ENCODE measurements around the gene ARID4B.
"Not testable (repeated sequence)": the region's sequence is repeated elsewhere in the genome, so short reads cannot be mapped to it uniquely, and the experiment has no call there.

Gene ARID4B

GRCh38 chr1:235297579-235297978, 30.4 kb downstream of the ARID4B start:
- no peak for DNase-seq

- no peak for DNase-seq
Measured at GRCh38 chr1:235296729-235297128, 31.2 kb downstream of the ARID4B start.

- DNase-seq: peak; percentile 31
Measured at GRCh38 chr1:235295902-235296350, 32.1 kb downstream of the ARID4B start.

- DNase-seq: no peak
Measured at GRCh38 chr1:235293322-235293942, 34.5 kb downstream of the ARID4B start.

GRCh38 chr1:235292790-235293189, 35.2 kb downstream of the ARID4B start:
- DNase-seq: no peak

- DNase-seq: no peak
Measured at GRCh38 chr1:235291599-235292091, 36.3 kb downstream of the ARID4B start.

- DNase-seq: no peak
Measured at GRCh38 chr1:235290740-235291502, 37.1 kb downstream of the ARID4B start.

- no peak for DNase-seq
Measured at GRCh38 chr1:235289859-235290739, 37.9 kb downstream of the ARID4B start.

GRCh38 chr1:235287208-235287882, 40.6 kb downstream of the ARID4B start:
- no peak for DNase-seq

GRCh38 chr1:235286667-235287066, 41.3 kb downstream of the ARID4B start:
- DNase-seq: no peak

- DNase-seq: no peak
Measured at GRCh38 chr1:235284231-235284769, 43.7 kb downstream of the ARID4B start.

- DNase-seq: not testable (repeated sequence)
Measured at GRCh38 chr1:235283636-235284035, 44.3 kb downstream of the ARID4B start.

- no peak for DNase-seq
Measured at GRCh38 chr1:235280467-235280866, 47.5 kb downstream of the ARID4B start.

GRCh38 chr1:235279694-235280093, 48.3 kb downstream of the ARID4B start:
- no peak for DNase-seq

- no peak for DNase-seq
Measured at GRCh38 chr1:235278915-235279292, 49.1 kb downstream of the ARID4B start.

GRCh38 chr1:235278233-235278914, 49.6 kb downstream of the ARID4B start:
- DNase-seq: no peak

GRCh38 chr1:235277709-235278108, 50.3 kb downstream of the ARID4B start:
- no peak for DNase-seq

GRCh38 chr1:235275836-235276235, 52.1 kb downstream of the ARID4B start:
- DNase-seq: no peak

GRCh38 chr1:235275223-235275622, 52.8 kb downstream of the ARID4B start:
- DNase-seq: no peak

- DNase-seq: no peak
Measured at GRCh38 chr1:235272851-235273250, 55.1 kb downstream of the ARID4B start.

- no peak for DNase-seq
Measured at GRCh38 chr1:235270625-235271024, 57.4 kb downstream of the ARID4B start.

GRCh38 chr1:235269990-235270389, 58.0 kb downstream of the ARID4B start:
- DNase-seq: not testable (repeated sequence)

Measured in left hindlimb (tissue), 1 donor.